Measurements from ENCODE around the gene PNPT1. TPM values are rescaled to one million over a fixed set of nuclear protein-coding genes. Genes with fewer than 3 reads are reported as not detected.

PNPT1 gene
- total RNA-seq, 2 donors from 2014 or later = 11.5 to 34.0 TPM

DNA sequence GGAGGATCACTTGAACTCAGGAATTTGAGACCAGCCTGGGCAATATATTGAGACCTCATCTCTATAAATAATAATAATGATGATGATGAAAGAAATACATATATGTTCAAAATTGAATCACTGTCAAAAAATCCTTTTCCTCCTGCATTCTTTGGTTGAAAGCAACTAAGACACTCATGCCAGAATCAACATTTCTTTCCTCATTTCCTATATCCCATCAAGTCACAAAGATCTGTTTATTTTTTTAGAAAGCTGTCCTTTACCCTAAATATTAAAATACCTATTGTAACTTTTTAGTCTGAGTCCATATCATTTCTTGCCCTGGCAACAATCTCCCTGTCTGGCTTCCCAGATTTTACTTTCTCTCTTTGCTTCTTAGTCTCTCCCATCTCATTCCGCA is 44.4 kb downstream of the PNPT1 start:
- DNase-seq = no peak
- no peaks in the 10 kb centered on the region for H3K36me3 ChIP-seq
- no peak overlapping the region for H3K27ac ChIP-seq
- TF ChIP-seq, protein P1, sequence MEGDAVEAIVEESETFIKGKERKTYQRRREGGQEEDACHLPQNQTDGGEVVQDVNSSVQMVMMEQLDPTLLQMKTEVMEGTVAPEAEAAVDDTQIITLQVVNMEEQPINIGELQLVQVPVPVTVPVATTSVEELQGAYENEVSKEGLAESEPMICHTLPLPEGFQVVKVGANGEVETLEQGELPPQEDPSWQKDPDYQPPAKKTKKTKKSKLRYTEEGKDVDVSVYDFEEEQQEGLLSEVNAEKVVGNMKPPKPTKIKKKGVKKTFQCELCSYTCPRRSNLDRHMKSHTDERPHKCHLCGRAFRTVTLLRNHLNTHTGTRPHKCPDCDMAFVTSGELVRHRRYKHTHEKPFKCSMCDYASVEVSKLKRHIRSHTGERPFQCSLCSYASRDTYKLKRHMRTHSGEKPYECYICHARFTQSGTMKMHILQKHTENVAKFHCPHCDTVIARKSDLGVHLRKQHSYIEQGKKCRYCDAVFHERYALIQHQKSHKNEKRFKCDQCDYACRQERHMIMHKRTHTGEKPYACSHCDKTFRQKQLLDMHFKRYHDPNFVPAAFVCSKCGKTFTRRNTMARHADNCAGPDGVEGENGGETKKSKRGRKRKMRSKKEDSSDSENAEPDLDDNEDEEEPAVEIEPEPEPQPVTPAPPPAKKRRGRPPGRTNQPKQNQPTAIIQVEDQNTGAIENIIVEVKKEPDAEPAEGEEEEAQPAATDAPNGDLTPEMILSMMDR (IDR thresholded peaks at IDR 0.05) = no peak
- no peaks in the 10 kb centered on the region for H3K9me3 ChIP-seq
- no peaks in the 10 kb centered on the region for H3K4me1 ChIP-seq
- H3K27me3 ChIP-seq = no peaks in the 10 kb centered on the region
- no peak overlapping the region for H3K9ac ChIP-seq (ENCODE audit: low read depth in 2 of 2, low read length in 2 of 2)
- H3K4me3 ChIP-seq = no peak overlapping the region
- intact Hi-C loops (cut with DNase I) = no loop called here

DNA sequence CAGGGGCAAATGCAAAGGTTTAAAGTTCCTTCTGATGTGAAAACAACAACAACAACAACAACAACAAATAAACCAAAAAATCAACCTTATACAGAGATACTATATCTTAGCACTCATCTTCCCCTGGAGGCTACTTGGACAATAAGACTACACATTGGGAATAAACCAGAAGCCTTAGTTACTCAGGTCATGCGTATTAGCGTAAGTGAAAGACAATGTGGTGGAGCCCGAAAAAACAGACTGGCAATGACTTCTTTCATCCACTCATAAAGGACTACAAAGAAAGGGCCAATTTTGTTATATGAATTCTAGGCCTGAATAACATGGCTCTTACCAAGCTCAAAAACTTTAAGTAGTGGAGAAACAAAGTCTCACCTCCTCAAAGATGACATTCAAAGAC is 56.8 kb downstream of the PNPT1 start:
- H3K27me3 ChIP-seq = no peaks in the 10 kb centered on the region
- intact Hi-C loops (cut with DNase I) = no loop called here
- no peak overlapping the region for H3K27ac ChIP-seq
- H3K4me1 ChIP-seq = no peaks in the 10 kb centered on the region
- TF ChIP-seq, protein P1 (IDR thresholded peaks at IDR 0.05) = no peak
- H3K9me3 ChIP-seq = no peaks in the 10 kb centered on the region
- no peaks in the 10 kb centered on the region for H3K36me3 ChIP-seq
- no peak for DNase-seq
- no peak overlapping the region for H3K4me3 ChIP-seq
- no peak overlapping the region for H3K9ac ChIP-seq (ENCODE audit: low read depth in 2 of 2, low read length in 2 of 2)

DNA sequence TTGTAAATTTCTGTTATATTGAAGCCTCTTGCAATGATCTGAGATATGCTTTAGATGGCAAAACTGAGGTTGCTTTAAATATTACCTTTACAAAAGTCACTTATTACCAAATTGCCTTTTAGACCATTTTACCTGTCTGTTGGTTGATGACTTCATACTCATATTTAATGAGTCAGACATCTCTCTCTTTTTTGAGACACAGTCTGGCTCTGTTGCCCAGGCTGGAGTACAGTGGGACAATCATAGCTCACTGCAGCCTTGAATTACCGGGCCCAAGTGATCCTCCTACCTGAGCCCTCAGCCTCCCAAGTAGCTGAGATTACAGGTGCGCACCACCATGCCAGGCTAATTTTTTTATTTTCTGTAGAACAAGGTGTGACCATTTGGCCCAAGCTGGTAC is 64.7 kb downstream of the PNPT1 start:
- no peak overlapping the region for H3K4me3 ChIP-seq
- H3K4me1 ChIP-seq = no peaks in the 10 kb centered on the region
- H3K27me3 ChIP-seq = no peaks in the 10 kb centered on the region
- no peak overlapping the region for H3K9ac ChIP-seq (ENCODE audit: low read depth in 2 of 2, low read length in 2 of 2)
- H3K9me3 ChIP-seq = no peaks in the 10 kb centered on the region
- H3K27ac ChIP-seq = no peak overlapping the region
- no peaks in the 10 kb centered on the region for H3K36me3 ChIP-seq
- intact Hi-C loops (cut with DNase I) = no loop called here
- DNase-seq = no peak
- TF ChIP-seq, protein P1 (IDR thresholded peaks at IDR 0.05) = no peak

DNA sequence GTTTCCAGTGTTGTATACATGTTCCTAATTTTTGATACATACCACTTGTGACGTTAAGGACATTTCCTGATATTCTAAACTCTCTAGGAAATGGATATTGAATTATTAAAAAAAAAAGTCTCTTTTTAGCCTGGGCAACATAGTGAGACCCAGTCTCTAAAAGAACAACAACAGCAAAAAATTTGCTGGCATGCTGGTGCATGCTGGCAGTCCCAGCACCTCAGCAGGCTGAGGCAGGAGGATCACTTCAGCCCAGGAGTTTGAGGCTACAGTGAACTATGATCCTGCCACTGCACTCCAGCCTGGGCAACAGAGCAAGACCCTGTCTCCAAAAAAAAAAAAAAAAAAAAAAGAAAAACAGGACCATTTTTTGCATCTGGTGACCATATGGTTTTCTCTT is 65.7 kb downstream of the PNPT1 start:
- H3K27ac ChIP-seq = no peak overlapping the region
- H3K36me3 ChIP-seq = no peaks in the 10 kb centered on the region
- no peak for DNase-seq
- intact Hi-C loops (cut with DNase I) = no loop called here
- H3K9ac ChIP-seq (ENCODE audit: low read depth in 2 of 2, low read length in 2 of 2) = no peak overlapping the region
- no peaks in the 10 kb centered on the region for H3K9me3 ChIP-seq
- H3K4me1 ChIP-seq = no peaks in the 10 kb centered on the region
- TF ChIP-seq, protein P1 (IDR thresholded peaks at IDR 0.05) = no peak
- no peak overlapping the region for H3K4me3 ChIP-seq
- no peaks in the 10 kb centered on the region for H3K27me3 ChIP-seq

DNA sequence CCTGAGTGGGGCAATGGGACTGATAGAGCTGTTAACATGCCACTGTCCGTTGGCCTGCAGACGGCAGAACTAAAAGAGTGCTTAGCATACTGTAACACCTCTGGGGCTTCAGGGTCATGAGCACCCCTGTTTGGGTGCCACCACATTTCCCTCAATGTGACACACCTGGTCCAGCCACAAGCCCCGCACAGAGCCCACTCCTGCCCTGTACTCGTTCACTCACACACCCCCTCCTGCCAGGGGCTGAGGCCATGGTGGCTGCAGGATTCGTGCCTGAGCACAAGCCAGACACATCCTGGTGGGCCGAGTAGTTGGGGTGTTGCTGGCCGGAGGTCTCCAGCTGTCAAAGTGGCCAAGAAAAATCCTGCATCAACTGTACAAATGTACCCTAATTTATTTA is 71.8 kb downstream of the PNPT1 start:
- peaks cover 10% of the 10 kb centered on the region for H3K4me1 ChIP-seq
- H3K4me3 ChIP-seq = no peak overlapping the region
- intact Hi-C loops (cut with DNase I) = no loop called here
- TF ChIP-seq, protein P1 (IDR thresholded peaks at IDR 0.05) = no peak
- no peak for DNase-seq
- no peak overlapping the region for H3K27ac ChIP-seq
- H3K9me3 ChIP-seq = no peaks in the 10 kb centered on the region
- no peak overlapping the region for H3K9ac ChIP-seq (ENCODE audit: low read depth in 2 of 2, low read length in 2 of 2)
- no peaks in the 10 kb centered on the region for H3K36me3 ChIP-seq
- H3K27me3 ChIP-seq = no peaks in the 10 kb centered on the region

All from colonic mucosa (tissue), 4 donors.